ENCODE data around the gene SMIM28.

- no peak for TF ChIP-seq CTCF (IDR thresholded peaks at IDR 0.05)
- TF ChIP-seq POLR2A (IDR thresholded peaks at IDR 0.05): no peak
Observed at GRCh38 chr6:138400326-138400725, 22.6 kb downstream of the SMIM28 start.

All from Peyer's patch (tissue), 4 donors.